ENCODE measurements around the gene LUZP4. TPM values are rescaled to one million over a fixed set of nuclear protein-coding genes. Genes with fewer than 3 reads are reported as not detected.
"Not testable (repeated sequence)": the region's sequence is repeated elsewhere in the genome, so short reads cannot be mapped to it uniquely, and the experiment has no call there.

Gene LUZP4
- total and polyA plus RNA-seq, 2 donors, result not detected

GRCh38 chrX:115311601-115312001, 22.1 kb downstream of the LUZP4 start:
- no peaks in the 10 kb centered on the region for H3K36me3 ChIP-seq (ENCODE audit: insufficient read depth)
- H3K4me1 ChIP-seq (ENCODE audit: insufficient read depth), result no peaks in the 10 kb centered on the region
- H3K27ac ChIP-seq (ENCODE audit: low read depth), result no peak overlapping the region
- DNase-seq (ENCODE audit: extremely low spot score), result no peak
- H3K4me3 ChIP-seq (ENCODE audit: low read depth, low read length), result no peak overlapping the region
- WGBS, result 45% methylated on average over 19 of the region's 19 CpGs

- DNase-seq (ENCODE audit: extremely low spot score), result no peak
- H3K4me1 ChIP-seq (ENCODE audit: insufficient read depth), result no peaks in the 10 kb centered on the region
Measured at GRCh38 chrX:115318139-115318538, 28.6 kb downstream of the LUZP4 start.

GRCh38 chrX:115322375-115322774, 32.9 kb downstream of the LUZP4 start:
- no peaks in the 10 kb centered on the region for H3K36me3 ChIP-seq (ENCODE audit: insufficient read depth)
- H3K4me1 ChIP-seq (ENCODE audit: insufficient read depth), result no peaks in the 10 kb centered on the region
- DNase-seq (ENCODE audit: extremely low spot score), result no peak
- H3K27ac ChIP-seq (ENCODE audit: low read depth), result no peak overlapping the region
- no peak overlapping the region for H3K4me3 ChIP-seq (ENCODE audit: low read depth, low read length)

More at GRCh38 chrX:115318139-115318538, 28.6 kb downstream of the LUZP4 start:
- 96% methylated on average over 5 of the region's 5 CpGs for WGBS
- no peak overlapping the region for H3K27ac ChIP-seq (ENCODE audit: low read depth)
- no peak overlapping the region for H3K4me3 ChIP-seq (ENCODE audit: low read depth, low read length)
- H3K36me3 ChIP-seq (ENCODE audit: insufficient read depth), result no peaks in the 10 kb centered on the region

- H3K36me3 ChIP-seq (ENCODE audit: insufficient read depth), result no peaks in the 10 kb centered on the region
- H3K4me3 ChIP-seq (ENCODE audit: low read depth, low read length), result no peak overlapping the region
- no peaks in the 10 kb centered on the region for H3K4me1 ChIP-seq (ENCODE audit: insufficient read depth)
- WGBS, result 12% methylated on average over 3 of the region's 3 CpGs
- H3K27ac ChIP-seq (ENCODE audit: low read depth), result no peak overlapping the region
- no peak for DNase-seq (ENCODE audit: extremely low spot score)
Measured at GRCh38 chrX:115324194-115324593, 34.7 kb downstream of the LUZP4 start.

GRCh38 chrX:115329282-115329681, 39.8 kb downstream of the LUZP4 start:
- WGBS, result 90% methylated on average over 4 of the region's 4 CpGs
- not testable (repeated sequence) for H3K4me3 ChIP-seq (ENCODE audit: low read depth, low read length); H3K4me1 ChIP-seq (ENCODE audit: insufficient read depth); H3K27ac ChIP-seq (ENCODE audit: low read depth); DNase-seq (ENCODE audit: extremely low spot score); H3K36me3 ChIP-seq (ENCODE audit: insufficient read depth)

- peak; percentile 56 for DNase-seq (ENCODE audit: extremely low spot score)
- 15% methylated on average over 18 of the region's 18 CpGs for WGBS
- H3K27ac ChIP-seq (ENCODE audit: low read depth), result no peak overlapping the region
Measured at GRCh38 chrX:115330498-115331168, 41.1 kb downstream of the LUZP4 start.

GRCh38 chrX:115332832-115333231, 43.3 kb downstream of the LUZP4 start:
- H3K4me1 ChIP-seq (ENCODE audit: insufficient read depth), result no peaks in the 10 kb centered on the region
- H3K27ac ChIP-seq (ENCODE audit: low read depth), result no peak overlapping the region
- no peak for DNase-seq (ENCODE audit: extremely low spot score)
- H3K4me3 ChIP-seq (ENCODE audit: low read depth, low read length), result no peak overlapping the region
- H3K36me3 ChIP-seq (ENCODE audit: insufficient read depth), result no peaks in the 10 kb centered on the region
- WGBS, result 64% methylated on average over 4 of the region's 4 CpGs

More at GRCh38 chrX:115330498-115331168, 41.1 kb downstream of the LUZP4 start:
- Histone ChIP-seq H3K4me3 (ENCODE audit: low read depth, low read length) (no peak overlapping the region), H3K36me3 (ENCODE audit: insufficient read depth) (no peaks in the 10 kb centered on the region), H3K4me1 (ENCODE audit: insufficient read depth) (no peaks in the 10 kb centered on the region)

GRCh38 chrX:115333446-115333845, 43.9 kb downstream of the LUZP4 start:
- Histone ChIP-seq H3K27ac (ENCODE audit: low read depth) (no peak overlapping the region), H3K36me3 (ENCODE audit: insufficient read depth) (no peaks in the 10 kb centered on the region)
- 80% methylated on average over 6 of the region's 6 CpGs for WGBS

GRCh38 chrX:115337491-115338144, 48.1 kb downstream of the LUZP4 start:
- no peaks in the 10 kb centered on the region for H3K4me1 ChIP-seq (ENCODE audit: insufficient read depth)
- H3K36me3 ChIP-seq (ENCODE audit: insufficient read depth), result no peaks in the 10 kb centered on the region
- no peak overlapping the region for H3K4me3 ChIP-seq (ENCODE audit: low read depth, low read length)
- WGBS, result 32% methylated on average over 5 of the region's 5 CpGs
- no peak for DNase-seq (ENCODE audit: extremely low spot score)
- H3K27ac ChIP-seq (ENCODE audit: low read depth), result no peak overlapping the region

More at GRCh38 chrX:115333446-115333845, 43.9 kb downstream of the LUZP4 start:
- no peak for DNase-seq (ENCODE audit: extremely low spot score)
- Histone ChIP-seq H3K4me3 (ENCODE audit: low read depth, low read length) (no peak overlapping the region), H3K4me1 (ENCODE audit: insufficient read depth) (no peaks in the 10 kb centered on the region)

- no peaks in the 10 kb centered on the region for H3K4me1 ChIP-seq (ENCODE audit: insufficient read depth)
- H3K4me3 ChIP-seq (ENCODE audit: low read depth, low read length), result no peak overlapping the region
- WGBS, result 76% methylated on average over 3 of the region's 3 CpGs
- no peaks in the 10 kb centered on the region for H3K36me3 ChIP-seq (ENCODE audit: insufficient read depth)
- DNase-seq (ENCODE audit: extremely low spot score), result no peak
- no peak overlapping the region for H3K27ac ChIP-seq (ENCODE audit: low read depth)
Measured at GRCh38 chrX:115339441-115340025, 50.0 kb downstream of the LUZP4 start.

- H3K4me1 ChIP-seq (ENCODE audit: insufficient read depth), result no peaks in the 10 kb centered on the region
- no peak overlapping the region for H3K27ac ChIP-seq (ENCODE audit: low read depth)
- H3K36me3 ChIP-seq (ENCODE audit: insufficient read depth), result no peaks in the 10 kb centered on the region
- no peak for DNase-seq (ENCODE audit: extremely low spot score)
- WGBS, result 81% methylated on average over 1 of the region's 1 CpG
- H3K4me3 ChIP-seq (ENCODE audit: low read depth, low read length), result no peak overlapping the region
Measured at GRCh38 chrX:115341421-115341820, 51.9 kb downstream of the LUZP4 start.

- peak; percentile 78 for DNase-seq (ENCODE audit: extremely low spot score)
- Histone ChIP-seq H3K36me3 (ENCODE audit: insufficient read depth) (no peaks in the 10 kb centered on the region), H3K27ac (ENCODE audit: low read depth) (peak overlapping the region; percentile 67), H3K4me1 (ENCODE audit: insufficient read depth) (no peaks in the 10 kb centered on the region), H3K4me3 (ENCODE audit: low read depth, low read length) (no peak overlapping the region)
- WGBS, result 1% methylated on average over 3 of the region's 3 CpGs
Measured at GRCh38 chrX:115344885-115345614, 55.5 kb downstream of the LUZP4 start.

GRCh38 chrX:115345615-115346014, 56.1 kb downstream of the LUZP4 start:
- no peak for DNase-seq (ENCODE audit: extremely low spot score)
- H3K36me3 ChIP-seq (ENCODE audit: insufficient read depth), result no peaks in the 10 kb centered on the region
- WGBS, result 45% methylated on average over 3 of the region's 3 CpGs
- no peak overlapping the region for H3K4me3 ChIP-seq (ENCODE audit: low read depth, low read length)
- H3K4me1 ChIP-seq (ENCODE audit: insufficient read depth), result no peaks in the 10 kb centered on the region
- peak overlapping the region; percentile 16 for H3K27ac ChIP-seq (ENCODE audit: low read depth)
